ENCODE data around the gene NRDC. TPM values are rescaled to one million over a fixed set of nuclear protein-coding genes. Genes with fewer than 3 reads are reported as not detected.

The NRDC gene
- total and polyA plus RNA-seq, 9 of the 15 experiments (the other 6 are each of a cell fraction or from before 2014, with no cell fraction given) = 102 to 371 (median 201) TPM

DNA sequence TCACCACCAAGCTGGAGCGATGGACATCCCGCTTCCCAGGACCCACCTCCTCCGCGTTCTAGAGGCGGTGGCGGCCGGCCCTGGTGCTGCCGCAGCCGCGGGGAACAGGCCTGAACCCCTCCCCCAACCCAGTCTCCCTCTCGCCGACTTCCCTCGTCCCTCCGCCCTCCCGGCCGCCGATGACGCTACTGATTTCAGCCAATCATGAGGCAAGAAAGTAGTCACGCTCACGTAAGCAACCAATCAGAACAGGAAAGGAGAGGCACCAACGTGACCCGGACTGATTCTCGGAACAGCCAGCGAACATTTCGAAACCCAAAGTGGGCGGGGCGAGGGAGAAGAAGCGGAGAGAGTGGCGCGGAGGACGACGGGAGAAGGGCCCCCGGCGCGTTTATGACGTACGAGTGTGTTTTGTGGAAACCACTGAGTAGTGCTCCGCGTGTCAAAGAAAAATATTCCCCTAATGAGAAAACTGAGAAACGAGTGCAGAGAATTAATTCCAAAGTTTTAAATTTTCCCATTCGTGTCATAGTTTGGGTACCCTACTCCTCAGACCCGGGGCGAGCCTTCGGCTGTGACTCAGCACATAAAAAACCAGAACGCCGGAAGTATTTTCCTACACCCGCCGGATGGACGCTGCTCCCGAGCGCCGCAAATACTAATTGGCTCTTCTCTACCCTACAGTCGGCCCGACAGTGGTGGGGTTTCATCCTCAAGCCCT is at the start of gene NRDC (continued):
- peak; percentile 77 for TF ChIP-seq BHLHE40 (IDR thresholded peaks at IDR 0.05; ENCODE audit: low read length)
- peak; percentile 78 for TF ChIP-seq TFAP4 (CRISPR knock-in tag; IDR thresholded peaks at IDR 0.05; ENCODE audit: borderline replicate concordance)
- TF ChIP-seq WHSC1 (IDR thresholded peaks at IDR 0.05; ENCODE audit: low read length) = no peak
- TF ChIP-seq TEAD1 (CRISPR knock-in tag; IDR thresholded peaks at IDR 0.05) = peak; percentile 41 to 57; a peak in 3 of 4 replicates
- TF ChIP-seq ZNF76 (CRISPR knock-in tag; IDR thresholded peaks at IDR 0.05; ENCODE audit: borderline replicate concordance) = no peak; the same call in 1 of the 2 replicates
- TF ChIP-seq MTA2 (IDR thresholded peaks at IDR 0.05; ENCODE audit: low read depth) = no peak
- TF ChIP-seq PHF20 (IDR thresholded peaks at IDR 0.05; ENCODE audit: partially characterized antibody) = peak; percentile 96
- TF ChIP-seq HMGXB4 (CRISPR knock-in tag; IDR thresholded peaks at IDR 0.05) = no peak
- no peak for TF ChIP-seq CHD4 (IDR thresholded peaks at IDR 0.05; ENCODE audit: insufficient read depth, insufficient replicate concordance, low read depth, low read length, poor library complexity, severe bottlenecking)
- TF ChIP-seq, protein P1, sequence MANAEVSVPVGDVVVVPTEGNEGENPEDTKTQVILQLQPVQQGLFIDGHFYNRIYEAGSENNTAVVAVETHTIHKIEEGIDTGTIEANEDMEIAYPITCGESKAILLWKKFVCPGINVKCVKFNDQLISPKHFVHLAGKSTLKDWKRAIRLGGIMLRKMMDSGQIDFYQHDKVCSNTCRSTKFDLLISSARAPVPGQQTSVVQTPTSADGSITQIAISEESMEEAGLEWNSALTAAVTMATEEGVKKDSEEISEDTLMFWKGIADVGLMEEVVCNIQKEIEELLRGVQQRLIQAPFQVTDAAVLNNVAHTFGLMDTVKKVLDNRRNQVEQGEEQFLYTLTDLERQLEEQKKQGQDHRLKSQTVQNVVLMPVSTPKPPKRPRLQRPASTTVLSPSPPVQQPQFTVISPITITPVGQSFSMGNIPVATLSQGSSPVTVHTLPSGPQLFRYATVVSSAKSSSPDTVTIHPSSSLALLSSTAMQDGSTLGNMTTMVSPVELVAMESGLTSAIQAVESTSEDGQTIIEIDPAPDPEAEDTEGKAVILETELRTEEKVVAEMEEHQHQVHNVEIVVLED (CRISPR knock-in tag; IDR thresholded peaks at IDR 0.05) = peak; percentile 55
- TF ChIP-seq NEUROD1 (IDR thresholded peaks at IDR 0.05; ENCODE audit: borderline replicate concordance, low read depth, low read length, partially characterized antibody) = peak; percentile 94
- TF ChIP-seq, protein P2, sequence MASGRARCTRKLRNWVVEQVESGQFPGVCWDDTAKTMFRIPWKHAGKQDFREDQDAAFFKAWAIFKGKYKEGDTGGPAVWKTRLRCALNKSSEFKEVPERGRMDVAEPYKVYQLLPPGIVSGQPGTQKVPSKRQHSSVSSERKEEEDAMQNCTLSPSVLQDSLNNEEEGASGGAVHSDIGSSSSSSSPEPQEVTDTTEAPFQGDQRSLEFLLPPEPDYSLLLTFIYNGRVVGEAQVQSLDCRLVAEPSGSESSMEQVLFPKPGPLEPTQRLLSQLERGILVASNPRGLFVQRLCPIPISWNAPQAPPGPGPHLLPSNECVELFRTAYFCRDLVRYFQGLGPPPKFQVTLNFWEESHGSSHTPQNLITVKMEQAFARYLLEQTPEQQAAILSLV (tag; IDR thresholded peaks at IDR 0.05) = 0 out of 2 replicates have a peak, but pooled peaks have one; percentile 5
- TF ChIP-seq FOXP1 (CRISPR knock-in tag; IDR thresholded peaks at IDR 0.05) = peak; percentile 74; the same call in 1 of the 2 replicates
- no peak for TF ChIP-seq NUFIP1 (IDR thresholded peaks at IDR 0.05; ENCODE audit: partially characterized antibody)
- TF ChIP-seq CBFB (CRISPR knock-in tag; IDR thresholded peaks at IDR 0.05) = no peak
- TF ChIP-seq NFIC (IDR thresholded peaks at IDR 0.05) = peak; percentile 29; the same call in 1 of the 2 replicates
- TF ChIP-seq SMAD1 (IDR thresholded peaks at IDR 0.05; ENCODE audit: low read depth, low read length, partially characterized antibody) = peak; percentile 61
- TF ChIP-seq CBX1 (IDR thresholded peaks at IDR 0.05; ENCODE audit: low read depth) = peak; percentile 33
- TF ChIP-seq ZNF586 (CRISPR knock-in tag; conservative IDR thresholded peaks at IDR 0.05) = no peak
- TF ChIP-seq ZNF436 (CRISPR knock-in tag; IDR thresholded peaks at IDR 0.05) = no peak
- TF ChIP-seq KLF10 (CRISPR knock-in tag; IDR thresholded peaks at IDR 0.05) = no peak
- TF ChIP-seq ZNF589 (CRISPR knock-in tag; IDR thresholded peaks at IDR 0.05; ENCODE audit: low read depth) = peak; percentile 72; the same call in 1 of the 2 replicates
- TF ChIP-seq CEBPG (CRISPR knock-in tag; IDR thresholded peaks at IDR 0.05) = peak; percentile 90
- peak; percentile 89 to 94 for TF ChIP-seq CEBPG (tag; conservative IDR thresholded peaks at IDR 0.05 in 1 of 2, IDR thresholded peaks at IDR 0.05 in 1 of 2)
